WTC11 (cell line): ENCODE results near the gene CEP170B. TPM values are rescaled to one million over a fixed set of nuclear protein-coding genes. Genes with fewer than 3 reads are reported as not detected.

Source experiments
- ATAC-seq: fragments of 200-7000 bp; cut with Tn5 transposase; 2 replicates; pipeline ENCODE4 v1.10.0; 2021; ENCODE audit warnings: mild to moderate bottlenecking, moderate library complexity
- CTCF ChIA-PET: fragments of 300-600 bp; sonication (Branson Sonifier 250); formaldehyde crosslinking; loops from one replicate; lab custom pipeline; 2021; ENCODE audit warnings: antibody characterized with exemption; lab: Charles Lee
- POLR2A ChIA-PET: fragments of 350-600 bp; sonication (Branson Sonifier 250); formaldehyde crosslinking; loops from one replicate; lab custom pipeline; 2021; ENCODE audit warnings: antibody characterized with exemption; lab: Charles Lee
- DNase-seq: peaks from one replicate; pipeline ENCODE4 v3.0.0; 2021; ENCODE audit warnings: low spot score
- H3K27ac Mint-ChIP-seq: 2 replicates; pipeline ENCODE4 v1.8.0; 2021; ENCODE audit warnings: mixed read lengths
- H3K27me3 Mint-ChIP-seq: 2 replicates; pipeline ENCODE4 v1.8.0; 2021; ENCODE audit warnings: low read depth, mild to moderate bottlenecking, moderate library complexity, mixed read lengths
- H3K36me3 Mint-ChIP-seq: 2 replicates; pipeline ENCODE4 v1.8.0; 2021; ENCODE audit warnings: mixed read lengths
- H3K4me1 Mint-ChIP-seq: 2 replicates; pipeline ENCODE4 v1.8.0; 2022; ENCODE audit warnings: mixed read lengths
- H3K4me3 Mint-ChIP-seq: 2 replicates; pipeline ENCODE4 v1.8.0; 2021; ENCODE audit warnings: mild to moderate bottlenecking, moderate library complexity, mixed read lengths
- H3K9me3 Mint-ChIP-seq: 2 replicates; pipeline ENCODE4 v1.8.0; 2021; ENCODE audit warnings: mixed read lengths
- EMX1 ChIP-seq: fragments of 250-450 bp; sonication (Bioruptor Pico); IDR thresholded peaks from 2 replicates; pipeline ENCODE4 v1.8.0; 2021; ENCODE audit warnings: mild to moderate bottlenecking
- ETV6 ChIP-seq: sonication (generic); formaldehyde crosslinking; IDR thresholded peaks from 2 replicates; pipeline ENCODE4 v1.8.1; 2022; ENCODE audit warnings: mild to moderate bottlenecking, missing genetic modification reagents
- GABPB1 ChIP-seq: sonication (generic); formaldehyde crosslinking; IDR thresholded peaks from 2 replicates; pipeline ENCODE4 v1.8.1; 2023; ENCODE audit warnings: mild to moderate bottlenecking, missing genetic modification reagents
- GTF2I ChIP-seq: fragments of 250-450 bp; sonication (Bioruptor Pico); conservative IDR thresholded peaks from 2 replicates; pipeline ENCODE4 v1.4.0; 2021; ENCODE audit warnings: mild to moderate bottlenecking
- JAZF1 ChIP-seq: fragments of 250-450 bp; sonication (Bioruptor Pico); IDR thresholded peaks from 2 replicates; pipeline ENCODE4 v1.9.0; 2021; ENCODE audit warnings: moderate library complexity, mild to moderate bottlenecking, inconsistent platforms
- NFE2L1 ChIP-seq: sonication (generic); formaldehyde crosslinking; IDR thresholded peaks from 2 replicates; pipeline ENCODE4 v1.8.1; 2023; ENCODE audit warnings: missing genetic modification reagents
- PRRX2 ChIP-seq: fragments of 250-450 bp; sonication (Bioruptor Pico); IDR thresholded peaks from 2 replicates; pipeline ENCODE4 v1.8.0; 2021; ENCODE audit warnings: mild to moderate bottlenecking
- ZBTB21 ChIP-seq: sonication (generic); formaldehyde crosslinking; IDR thresholded peaks from 2 replicates; pipeline ENCODE4 v1.8.1; 2023; ENCODE audit warnings: mild to moderate bottlenecking, missing genetic modification reagents, borderline replicate concordance
- total RNA-seq: library from RNA; stranded (reverse); gene quantifications from 3 replicates; pipeline ENCODE4 v1.2.3, GENCODE V29; 2021
- TF ChIP-seq, protein P1 (sequence below): sonication (generic); formaldehyde crosslinking; IDR thresholded peaks from 2 replicates; pipeline ENCODE4 v1.8.0; 2022; ENCODE audit warnings: mild to moderate bottlenecking, missing genetic modification reagents
- TF ChIP-seq, protein P2 (sequence below): fragments of 250-450 bp; sonication (Bioruptor Pico); IDR thresholded peaks from 2 replicates; pipeline ENCODE4 v2.1.2; 2022; ENCODE audit warnings: mild to moderate bottlenecking, moderate library complexity
- TF ChIP-seq, protein P3 (sequence below): sonication (generic); formaldehyde crosslinking; IDR thresholded peaks from 2 replicates; pipeline ENCODE4 v1.8.1; 2022; ENCODE audit warnings: missing genetic modification reagents, borderline replicate concordance
- TF ChIP-seq, protein P4 (sequence below): sonication (generic); formaldehyde crosslinking; IDR thresholded peaks from 2 replicates; pipeline ENCODE4 v1.8.0; 2023; ENCODE audit warnings: missing genetic modification reagents, mild to moderate bottlenecking, borderline replicate concordance
- TF ChIP-seq, protein P5 (sequence below): fragments of 250-450 bp; sonication (Bioruptor Pico); conservative IDR thresholded peaks from 2 replicates; pipeline ENCODE4 v1.9.0; 2021; ENCODE audit warnings: mild to moderate bottlenecking
- TF ChIP-seq, protein P6 (sequence below): fragments of 250-450 bp; sonication (Bioruptor Pico); IDR thresholded peaks from 2 replicates; pipeline ENCODE4 v1.9.0; 2021; ENCODE audit warnings: mild to moderate bottlenecking
- TF ChIP-seq, protein P7 (sequence below): fragments of 250-450 bp; sonication (Bioruptor Pico); IDR thresholded peaks from 2 replicates; pipeline ENCODE4 v1.8.0; 2021; ENCODE audit warnings: mild to moderate bottlenecking

CEP170B gene
- total RNA-seq, 1 experiment from 2014 or later: 47.0 TPM

DNA sequence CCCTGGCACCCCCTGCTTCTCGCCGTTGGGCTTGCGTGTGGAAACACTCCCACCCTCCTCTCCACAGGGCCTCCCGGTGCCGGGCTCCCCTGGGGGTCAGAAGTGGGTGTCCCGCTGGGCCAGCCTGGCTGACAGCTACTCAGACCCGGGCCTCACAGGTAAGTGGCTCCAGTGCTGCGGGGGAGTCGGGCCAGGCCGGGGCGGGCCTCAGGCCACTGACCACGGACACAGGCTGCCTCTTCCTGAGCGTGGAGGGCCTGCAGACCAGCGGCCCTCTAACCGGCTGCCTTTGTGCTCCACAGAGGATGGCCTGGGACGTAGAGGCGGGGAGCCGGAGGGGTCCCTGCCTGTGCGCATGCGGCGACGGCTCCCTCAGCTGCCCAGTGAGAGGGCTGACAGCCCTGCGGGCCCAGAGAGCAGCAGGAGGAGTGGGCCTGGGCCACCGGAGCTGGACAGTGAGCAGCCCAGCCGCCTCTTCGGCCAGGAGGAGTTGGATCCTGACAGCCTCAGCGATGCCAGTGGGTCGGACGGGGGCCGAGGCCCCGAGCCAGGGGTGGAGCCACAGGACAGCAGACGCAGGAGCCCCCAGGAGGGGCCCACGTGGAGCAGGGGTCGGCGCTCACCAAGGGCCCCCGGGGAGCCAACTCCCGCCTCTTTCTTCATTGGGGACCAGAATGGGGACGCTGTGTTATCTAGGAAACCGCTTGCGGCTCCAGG lies 21.1 kb downstream of the CEP170B start:
- no peak for TF ChIP-seq NFE2L1 (CRISPR knock-in tag)
- TF ChIP-seq, protein P1, sequence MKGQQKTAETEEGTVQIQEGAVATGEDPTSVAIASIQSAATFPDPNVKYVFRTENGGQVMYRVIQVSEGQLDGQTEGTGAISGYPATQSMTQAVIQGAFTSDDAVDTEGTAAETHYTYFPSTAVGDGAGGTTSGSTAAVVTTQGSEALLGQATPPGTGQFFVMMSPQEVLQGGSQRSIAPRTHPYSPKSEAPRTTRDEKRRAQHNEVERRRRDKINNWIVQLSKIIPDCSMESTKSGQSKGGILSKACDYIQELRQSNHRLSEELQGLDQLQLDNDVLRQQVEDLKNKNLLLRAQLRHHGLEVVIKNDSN (CRISPR knock-in tag): no peak
- TF ChIP-seq, protein P2, sequence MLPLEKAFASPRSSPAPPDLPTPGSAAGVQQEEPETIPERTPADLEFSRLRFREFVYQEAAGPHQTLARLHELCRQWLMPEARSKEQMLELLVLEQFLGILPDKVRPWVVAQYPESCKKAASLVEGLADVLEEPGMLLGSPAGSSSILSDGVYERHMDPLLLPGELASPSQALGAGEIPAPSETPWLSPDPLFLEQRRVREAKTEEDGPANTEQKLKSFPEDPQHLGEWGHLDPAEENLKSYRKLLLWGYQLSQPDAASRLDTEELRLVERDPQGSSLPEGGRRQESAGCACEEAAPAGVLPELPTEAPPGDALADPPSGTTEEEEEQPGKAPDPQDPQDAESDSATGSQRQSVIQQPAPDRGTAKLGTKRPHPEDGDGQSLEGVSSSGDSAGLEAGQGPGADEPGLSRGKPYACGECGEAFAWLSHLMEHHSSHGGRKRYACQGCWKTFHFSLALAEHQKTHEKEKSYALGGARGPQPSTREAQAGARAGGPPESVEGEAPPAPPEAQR: no peak
- TF ChIP-seq JAZF1: no peak
- TF ChIP-seq, protein P3, sequence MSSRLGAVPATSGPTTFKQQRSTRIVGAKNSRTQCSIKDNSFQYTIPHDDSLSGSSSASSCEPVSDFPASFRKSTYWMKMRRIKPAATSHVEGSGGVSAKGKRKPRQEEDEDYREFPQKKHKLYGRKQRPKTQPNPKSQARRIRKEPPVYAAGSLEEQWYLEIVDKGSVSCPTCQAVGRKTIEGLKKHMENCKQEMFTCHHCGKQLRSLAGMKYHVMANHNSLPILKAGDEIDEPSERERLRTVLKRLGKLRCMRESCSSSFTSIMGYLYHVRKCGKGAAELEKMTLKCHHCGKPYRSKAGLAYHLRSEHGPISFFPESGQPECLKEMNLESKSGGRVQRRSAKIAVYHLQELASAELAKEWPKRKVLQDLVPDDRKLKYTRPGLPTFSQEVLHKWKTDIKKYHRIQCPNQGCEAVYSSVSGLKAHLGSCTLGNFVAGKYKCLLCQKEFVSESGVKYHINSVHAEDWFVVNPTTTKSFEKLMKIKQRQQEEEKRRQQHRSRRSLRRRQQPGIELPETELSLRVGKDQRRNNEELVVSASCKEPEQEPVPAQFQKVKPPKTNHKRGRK (CRISPR knock-in tag): no peak
- TF ChIP-seq PRRX2 (CRISPR knock-in tag): no peak
- TF ChIP-seq, protein P4, sequence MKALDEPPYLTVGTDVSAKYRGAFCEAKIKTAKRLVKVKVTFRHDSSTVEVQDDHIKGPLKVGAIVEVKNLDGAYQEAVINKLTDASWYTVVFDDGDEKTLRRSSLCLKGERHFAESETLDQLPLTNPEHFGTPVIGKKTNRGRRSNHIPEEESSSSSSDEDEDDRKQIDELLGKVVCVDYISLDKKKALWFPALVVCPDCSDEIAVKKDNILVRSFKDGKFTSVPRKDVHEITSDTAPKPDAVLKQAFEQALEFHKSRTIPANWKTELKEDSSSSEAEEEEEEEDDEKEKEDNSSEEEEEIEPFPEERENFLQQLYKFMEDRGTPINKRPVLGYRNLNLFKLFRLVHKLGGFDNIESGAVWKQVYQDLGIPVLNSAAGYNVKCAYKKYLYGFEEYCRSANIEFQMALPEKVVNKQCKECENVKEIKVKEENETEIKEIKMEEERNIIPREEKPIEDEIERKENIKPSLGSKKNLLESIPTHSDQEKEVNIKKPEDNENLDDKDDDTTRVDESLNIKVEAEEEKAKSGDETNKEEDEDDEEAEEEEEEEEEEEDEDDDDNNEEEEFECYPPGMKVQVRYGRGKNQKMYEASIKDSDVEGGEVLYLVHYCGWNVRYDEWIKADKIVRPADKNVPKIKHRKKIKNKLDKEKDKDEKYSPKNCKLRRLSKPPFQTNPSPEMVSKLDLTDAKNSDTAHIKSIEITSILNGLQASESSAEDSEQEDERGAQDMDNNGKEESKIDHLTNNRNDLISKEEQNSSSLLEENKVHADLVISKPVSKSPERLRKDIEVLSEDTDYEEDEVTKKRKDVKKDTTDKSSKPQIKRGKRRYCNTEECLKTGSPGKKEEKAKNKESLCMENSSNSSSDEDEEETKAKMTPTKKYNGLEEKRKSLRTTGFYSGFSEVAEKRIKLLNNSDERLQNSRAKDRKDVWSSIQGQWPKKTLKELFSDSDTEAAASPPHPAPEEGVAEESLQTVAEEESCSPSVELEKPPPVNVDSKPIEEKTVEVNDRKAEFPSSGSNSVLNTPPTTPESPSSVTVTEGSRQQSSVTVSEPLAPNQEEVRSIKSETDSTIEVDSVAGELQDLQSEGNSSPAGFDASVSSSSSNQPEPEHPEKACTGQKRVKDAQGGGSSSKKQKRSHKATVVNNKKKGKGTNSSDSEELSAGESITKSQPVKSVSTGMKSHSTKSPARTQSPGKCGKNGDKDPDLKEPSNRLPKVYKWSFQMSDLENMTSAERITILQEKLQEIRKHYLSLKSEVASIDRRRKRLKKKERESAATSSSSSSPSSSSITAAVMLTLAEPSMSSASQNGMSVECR (CRISPR knock-in tag): no peak
- no peak for TF ChIP-seq GTF2I (CRISPR knock-in tag)
- TF ChIP-seq, protein P5, sequence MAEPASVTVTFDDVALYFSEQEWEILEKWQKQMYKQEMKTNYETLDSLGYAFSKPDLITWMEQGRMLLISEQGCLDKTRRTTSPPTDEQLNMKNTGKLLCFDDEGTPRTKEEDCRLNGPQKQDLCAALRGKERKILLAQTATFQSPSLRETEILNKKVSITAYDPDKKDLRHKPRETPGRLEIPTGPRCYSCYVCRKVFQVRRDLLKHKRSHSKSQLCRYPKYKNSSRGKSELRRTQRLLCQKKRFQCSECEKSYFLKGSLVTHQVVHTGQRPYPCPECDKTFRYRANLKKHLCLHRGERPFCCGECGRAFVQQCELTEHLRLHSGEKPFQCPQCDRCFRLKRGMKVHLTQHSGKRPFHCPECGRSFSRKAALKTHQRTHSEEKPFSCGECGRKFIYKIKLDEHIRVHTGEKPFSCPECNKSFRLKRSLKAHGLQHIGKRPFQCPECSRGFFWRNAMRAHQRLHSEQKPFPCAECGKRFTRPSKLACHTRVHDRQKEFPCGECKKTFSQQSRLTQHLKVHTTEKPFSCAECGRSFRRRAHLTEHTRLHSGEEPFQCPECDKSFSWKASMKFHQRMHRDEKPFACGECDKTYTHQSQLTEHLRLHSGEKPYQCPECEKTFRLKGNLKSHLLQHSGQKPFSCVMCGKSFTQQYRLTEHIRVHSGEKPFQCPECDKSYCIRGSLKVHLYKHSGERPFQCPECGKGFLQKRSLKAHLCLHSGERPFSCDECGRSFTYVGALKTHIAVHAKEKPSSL (CRISPR knock-in tag): no peak
- no peak for TF ChIP-seq EMX1 (CRISPR knock-in tag)
- TF ChIP-seq ETV6 (CRISPR knock-in tag): no peak
- TF ChIP-seq GABPB1: no peak
- TF ChIP-seq, protein P6, sequence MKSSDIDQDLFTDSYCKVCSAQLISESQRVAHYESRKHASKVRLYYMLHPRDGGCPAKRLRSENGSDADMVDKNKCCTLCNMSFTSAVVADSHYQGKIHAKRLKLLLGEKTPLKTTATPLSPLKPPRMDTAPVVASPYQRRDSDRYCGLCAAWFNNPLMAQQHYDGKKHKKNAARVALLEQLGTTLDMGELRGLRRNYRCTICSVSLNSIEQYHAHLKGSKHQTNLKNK (CRISPR knock-in tag): no peak
- no peak for TF ChIP-seq ZBTB21 (CRISPR knock-in tag)
- TF ChIP-seq, protein P7, sequence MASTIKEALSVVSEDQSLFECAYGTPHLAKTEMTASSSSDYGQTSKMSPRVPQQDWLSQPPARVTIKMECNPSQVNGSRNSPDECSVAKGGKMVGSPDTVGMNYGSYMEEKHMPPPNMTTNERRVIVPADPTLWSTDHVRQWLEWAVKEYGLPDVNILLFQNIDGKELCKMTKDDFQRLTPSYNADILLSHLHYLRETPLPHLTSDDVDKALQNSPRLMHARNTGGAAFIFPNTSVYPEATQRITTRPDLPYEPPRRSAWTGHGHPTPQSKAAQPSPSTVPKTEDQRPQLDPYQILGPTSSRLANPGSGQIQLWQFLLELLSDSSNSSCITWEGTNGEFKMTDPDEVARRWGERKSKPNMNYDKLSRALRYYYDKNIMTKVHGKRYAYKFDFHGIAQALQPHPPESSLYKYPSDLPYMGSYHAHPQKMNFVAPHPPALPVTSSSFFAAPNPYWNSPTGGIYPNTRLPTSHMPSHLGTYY (CRISPR knock-in tag): no peak
- ChIA-PET POLR2A (no interaction called here), CTCF (no interaction called here)
- H3K4me1 Mint-ChIP-seq: 0 out of 2 replicates have a peak, but pooled peaks cover 3% of the 10 kb centered on the region
- no peak overlapping the region for H3K27ac Mint-ChIP-seq
- no peaks in the 10 kb centered on the region for H3K27me3 Mint-ChIP-seq
- ATAC-seq: no peak
- H3K36me3 Mint-ChIP-seq: no peaks in the 10 kb centered on the region
- DNase-seq: no peak
- no peaks in the 10 kb centered on the region for H3K9me3 Mint-ChIP-seq
- H3K4me3 Mint-ChIP-seq: no peak overlapping the region
